ENCODE data around the gene HCN2. TPM values are rescaled to one million over a fixed set of nuclear protein-coding genes. Genes with fewer than 3 reads are reported as not detected.

Gene HCN2
- total RNA-seq, 2 donors from 2014 or later, result 0.14 to 8.5 TPM

- no peak overlapping the region for H3K27ac ChIP-seq
- no peak for TF ChIP-seq POLR2A (IDR thresholded peaks at IDR 0.05)
- TF ChIP-seq CTCF (IDR thresholded peaks at IDR 0.05), result no peak
- no peak for TF ChIP-seq POLR2AphosphoS5 (IDR thresholded peaks at IDR 0.05)
- peaks cover 31% of the 10 kb centered on the region for H3K4me1 ChIP-seq (replicated peaks)
- WGBS, result 88% methylated on average over 19 of the region's 19 CpGs
- H3K36me3 ChIP-seq, result no peaks in the 10 kb centered on the region
- H3K27me3 ChIP-seq (replicated peaks; ENCODE audit: insufficient read depth), result no peaks in the 10 kb centered on the region
- H3K9me3 ChIP-seq, result no peaks in the 10 kb centered on the region
- no peak for DNase-seq (ENCODE audit: low spot score)
- no peak overlapping the region for H3K4me3 ChIP-seq
- intact Hi-C loops (cut with DNase I), result no loop called here
Measured at GRCh38 chr19:657611-658010, 67.9 kb downstream of the HCN2 start.

GRCh38 chr19:658059-658839, 68.6 kb downstream of the HCN2 start:
- 80% methylated on average over 31 of the region's 33 CpGs for WGBS
- Histone ChIP-seq H3K4me3 (no peak overlapping the region), H3K36me3 (no peaks in the 10 kb centered on the region), H3K4me1 (replicated peaks) (peaks cover 31% of the 10 kb centered on the region), H3K9me3 (no peaks in the 10 kb centered on the region), H3K27me3 (replicated peaks; ENCODE audit: insufficient read depth) (no peaks in the 10 kb centered on the region), H3K27ac (no peak overlapping the region)
- no peak for DNase-seq (ENCODE audit: low spot score)
- intact Hi-C loops (cut with DNase I), result no loop called here
- TF ChIP-seq CTCF (IDR thresholded peaks at IDR 0.05), result no peak
- TF ChIP-seq POLR2A (IDR thresholded peaks at IDR 0.05), result no peak
- TF ChIP-seq POLR2AphosphoS5 (IDR thresholded peaks at IDR 0.05), result no peak

GRCh38 chr19:658916-659839, 69.5 kb downstream of the HCN2 start:
- Histone ChIP-seq H3K4me1 (replicated peaks) (peaks cover 31% of the 10 kb centered on the region), H3K36me3 (no peaks in the 10 kb centered on the region), H3K27me3 (replicated peaks; ENCODE audit: insufficient read depth) (no peaks in the 10 kb centered on the region), H3K9me3 (no peaks in the 10 kb centered on the region), H3K27ac (peak overlapping the region; percentile 69 to 90), H3K4me3 (no peak overlapping the region)
- intact Hi-C loops (cut with DNase I), result no loop called here
- peak; percentile 79 for DNase-seq (ENCODE audit: low spot score)
- WGBS, result 68% methylated on average over 28 of the region's 50 CpGs
- TF ChIP-seq POLR2AphosphoS5 (IDR thresholded peaks at IDR 0.05) (peak; percentile 69), CTCF (IDR thresholded peaks at IDR 0.05) (no peak)

GRCh38 chr19:660793-661426, 71.2 kb downstream of the HCN2 start:
- Histone ChIP-seq H3K27me3 (replicated peaks; ENCODE audit: insufficient read depth) (no peaks in the 10 kb centered on the region), H3K4me1 (replicated peaks) (peaks cover 31% of the 10 kb centered on the region), H3K9me3 (no peaks in the 10 kb centered on the region), H3K4me3 (peak overlapping the region; percentile 96 to 97), H3K27ac (peak overlapping the region; percentile 69 to 90), H3K36me3 (no peaks in the 10 kb centered on the region)
- no peak for TF ChIP-seq POLR2AphosphoS5 (IDR thresholded peaks at IDR 0.05)
- TF ChIP-seq CTCF (IDR thresholded peaks at IDR 0.05), result no peak
- TF ChIP-seq POLR2A (IDR thresholded peaks at IDR 0.05), result no peak
- intact Hi-C loops (cut with DNase I), result loop anchor here (10.0 kb wide), 1 partner anchor 324 kb away; the partner anchor contains the start of gene WDR18
- 36% methylated on average over 19 of the region's 20 CpGs for WGBS
- no peak for DNase-seq (ENCODE audit: low spot score)

Measured in prostate gland (tissue), 2 donors.